ENCODE results near the gene RFX8. TPM values are rescaled to one million over a fixed set of nuclear protein-coding genes. Genes with fewer than 3 reads are reported as not detected.

The RFX8 gene
- total RNA-seq, 1 donor from 2014 or later: not detected

- Histone ChIP-seq H3K4me1 (no peaks in the 10 kb centered on the region), H3K27me3 (no peaks in the 10 kb centered on the region), H3K27ac (no peak overlapping the region), H3K4me3 (no peak overlapping the region), H3K36me3 (no peaks in the 10 kb centered on the region), H3K9me3 (no peaks in the 10 kb centered on the region)
- intact Hi-C loops (cut with DNase I): no loop called here
- DNase-seq: no peak
- no peak for TF ChIP-seq CTCF (IDR thresholded peaks at IDR 0.05)
- ATAC-seq: no peak
Observed at GRCh38 chr2:101420623-101421022, 54.3 kb downstream of the RFX8 start.

- no peaks in the 10 kb centered on the region for H3K4me1 ChIP-seq
- H3K27ac ChIP-seq: no peak overlapping the region
- no peaks in the 10 kb centered on the region for H3K27me3 ChIP-seq
- peak; percentile 80 for TF ChIP-seq CTCF (IDR thresholded peaks at IDR 0.05)
- H3K36me3 ChIP-seq: no peaks in the 10 kb centered on the region
- ATAC-seq (peak; percentile 84), DNase-seq (no peak)
- no peak overlapping the region for H3K4me3 ChIP-seq
- intact Hi-C loops (cut with DNase I): no loop called here
- no peaks in the 10 kb centered on the region for H3K9me3 ChIP-seq
Observed at GRCh38 chr2:101419096-101419663, 55.7 kb downstream of the RFX8 start.

GRCh38 chr2:101418460-101419095, 56.3 kb downstream of the RFX8 start:
- ATAC-seq: no peak
- no peak for DNase-seq
- Histone ChIP-seq H3K4me1 (no peaks in the 10 kb centered on the region), H3K27ac (no peak overlapping the region), H3K9me3 (no peaks in the 10 kb centered on the region), H3K27me3 (no peaks in the 10 kb centered on the region), H3K36me3 (no peaks in the 10 kb centered on the region), H3K4me3 (no peak overlapping the region)
- TF ChIP-seq CTCF (IDR thresholded peaks at IDR 0.05): no peak
- intact Hi-C loops (cut with DNase I): no loop called here

GRCh38 chr2:101416609-101417008, 58.3 kb downstream of the RFX8 start:
- no peak for TF ChIP-seq CTCF (IDR thresholded peaks at IDR 0.05)
- no peaks in the 10 kb centered on the region for H3K27me3 ChIP-seq
- H3K36me3 ChIP-seq: no peaks in the 10 kb centered on the region
- H3K4me1 ChIP-seq: no peaks in the 10 kb centered on the region
- no peak overlapping the region for H3K4me3 ChIP-seq
- intact Hi-C loops (cut with DNase I): no loop called here
- no peak for DNase-seq
- no peaks in the 10 kb centered on the region for H3K9me3 ChIP-seq
- ATAC-seq: no peak
- no peak overlapping the region for H3K27ac ChIP-seq

- no peaks in the 10 kb centered on the region for H3K9me3 ChIP-seq
- ATAC-seq (no peak), DNase-seq (no peak)
- H3K4me3 ChIP-seq: no peak overlapping the region
- H3K36me3 ChIP-seq: no peaks in the 10 kb centered on the region
- H3K4me1 ChIP-seq: no peaks in the 10 kb centered on the region
- no peaks in the 10 kb centered on the region for H3K27me3 ChIP-seq
- intact Hi-C loops (cut with DNase I): no loop called here
- no peak for TF ChIP-seq CTCF (IDR thresholded peaks at IDR 0.05)
- no peak overlapping the region for H3K27ac ChIP-seq
Observed at GRCh38 chr2:101415884-101416283, 59.0 kb downstream of the RFX8 start.
